Measurements from ENCODE around the gene GMPS.

GRCh38 chr3:155919728-155920127 lies 49.3 kb downstream of the GMPS start:
- TF ChIP-seq CTCF (IDR thresholded peaks at IDR 0.05) (no peak), EP300 (IDR thresholded peaks at IDR 0.05) (no peak)
